Psoas muscle (tissue), 8 donors: ENCODE results near the gene PRODH2. TPM values are rescaled to one million over a fixed set of nuclear protein-coding genes. Genes with fewer than 3 reads are reported as not detected.
A peak's percentile ranks its signal among the peaks of the same experiment; 100 is the strongest.

Source experiments
- ATAC-seq, 4 donors: fragments of 200-7000 bp; cut with Tn5 transposase; one replicate each; pipeline ENCODE4 v1.9.1; 2020; ENCODE audit warnings: moderate library complexity in 3 of 4, mild to moderate bottlenecking in 2 of 4
- DNase-seq, 2 donors: peaks; one replicate each; pipeline ENCODE4 v3.0.0-alpha.2; 2020
- H3K27ac ChIP-seq: fragments of 200-600 bp; one replicate; pipeline ENCODE4 v1.8.0; 2022
- H3K27me3 ChIP-seq, 3 donors: fragments of 200-600 bp in 1 of 3; one replicate each; pipeline versions ENCODE4 v1.6.1 to v1.8.0; 2013 to 2022; ENCODE audit warnings: low read length in 2 of 3, mild to moderate bottlenecking in 2 of 3, moderate library complexity in 1 of 3; ENCODE audit not compliant: insufficient read depth in 3 of 3
- H3K36me3 ChIP-seq, 2 donors: fragments of 200-600 bp in 1 of 2; one replicate each; pipeline versions ENCODE4 v1.6.1 to v1.8.0; 2013 to 2022; ENCODE audit warnings: low read depth in 1 of 2, mild to moderate bottlenecking in 1 of 2, moderate library complexity in 1 of 2; ENCODE audit not compliant: insufficient read depth in 1 of 2
- H3K4me1 ChIP-seq: fragments of 200-600 bp; one replicate; pipeline ENCODE4 v1.8.0; 2022
- H3K4me3 ChIP-seq: fragments of 200-600 bp; one replicate; pipeline ENCODE4 v1.8.0; 2022; ENCODE audit warnings: mild to moderate bottlenecking
- H3K9me3 ChIP-seq: fragments of 200-600 bp; one replicate; pipeline ENCODE4 v1.8.0; 2022
- CTCF ChIP-seq: fragments of 200-600 bp; IDR thresholded peaks from one replicate; pipeline ENCODE4 v1.8.0; 2022; ENCODE audit warnings: antibody characterized with exemption
- WGBS, 3 donors: extraction: QIAGEN DNeasy Blood & Tissue Kit; methylation state at CpG; one replicate each; pipeline versions ENCODE4 v1.1.6 to v1.1.7; 2013; 5-methylcytosine and 5-hydroxymethylcytosine counted together
- intact Hi-C, 2 donors: fragments of 100-400 bp; cut with DNase I; formaldehyde crosslinking; loops; one replicate each; pipeline versions ENCODE4 v1.11.0 to v1.14.2; 2022
- polyA plus RNA-seq, 3 donors: library from polyadenylated mRNA; stranded (reverse); fragments of 200-250 nt; gene quantifications; one replicate each; pipeline ENCODE4 v1.2.3, GENCODE V29; 2013
- total RNA-seq, 4 donors: library from RNA; stranded (reverse); fragmentation: NEBNext Ultra II Directional in 2 of 4; extraction: Animal tissue kit (Norgen Biotek cat#: 25700) in 2 of 4; gene quantifications; one replicate each; pipeline versions ENCODE4 v1.2.1 to v1.2.4, GENCODE V29; 2021 to 2023
- donor health status: healthy with polysubstance abuse.
- donor health status: DM: no; HTN: no; CAD: no; lungs with moderate emphysema.
- donor health status: Bipolar disorder and iron deficiency.
- donor health status: healthy.
- donor health status: DM: yes; HTN: yes; CAD: no.
- donor health status: DM: no; HTN: no; CAD: no.
- donor health status: DM: no; HTN: no; CAD: no.
- donor health status: DM: yes; HTN: yes; CAD: no.

Gene PRODH2
- total and polyA plus RNA-seq, 7 donors, result not detected

DNA sequence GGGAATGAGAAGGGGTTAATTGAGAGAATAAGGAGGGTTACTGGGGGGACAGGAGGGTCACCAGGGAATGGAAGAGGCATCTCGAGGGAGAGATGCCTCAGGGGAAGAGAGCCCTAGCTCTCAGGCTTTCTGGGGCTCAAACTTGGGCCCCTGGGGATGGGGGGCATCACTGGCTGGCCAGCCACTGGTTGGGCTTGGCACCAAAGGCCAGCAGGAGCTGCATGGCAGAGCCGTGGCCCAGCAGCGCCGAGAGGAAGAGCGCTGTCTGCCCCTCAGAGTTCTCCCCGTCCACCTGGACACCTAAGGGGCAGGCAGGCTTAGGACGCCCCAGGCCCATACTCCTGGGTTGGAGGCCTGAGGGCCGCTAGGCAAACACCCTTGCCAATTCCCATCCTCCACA, 19.8 kb downstream of the PRODH2 start:
- Histone ChIP-seq H3K4me3 (no peak overlapping the region), H3K27ac (no peak overlapping the region), H3K27me3 (peaks cover 0 to 22% (median 7%) of the 10 kb centered on the region in 3 donors), H3K36me3 (no peaks in the 10 kb centered on the region), H3K9me3 (no peaks in the 10 kb centered on the region), H3K4me1 (no peaks in the 10 kb centered on the region)
- ATAC-seq (no peak), DNase-seq (no peak)
- TF ChIP-seq CTCF, result no peak
- 65 to 81% (median 72%) methylated on average over 8 of the region's 8 CpGs for WGBS, 3 donors
- intact Hi-C loops, result no loop called here

DNA sequence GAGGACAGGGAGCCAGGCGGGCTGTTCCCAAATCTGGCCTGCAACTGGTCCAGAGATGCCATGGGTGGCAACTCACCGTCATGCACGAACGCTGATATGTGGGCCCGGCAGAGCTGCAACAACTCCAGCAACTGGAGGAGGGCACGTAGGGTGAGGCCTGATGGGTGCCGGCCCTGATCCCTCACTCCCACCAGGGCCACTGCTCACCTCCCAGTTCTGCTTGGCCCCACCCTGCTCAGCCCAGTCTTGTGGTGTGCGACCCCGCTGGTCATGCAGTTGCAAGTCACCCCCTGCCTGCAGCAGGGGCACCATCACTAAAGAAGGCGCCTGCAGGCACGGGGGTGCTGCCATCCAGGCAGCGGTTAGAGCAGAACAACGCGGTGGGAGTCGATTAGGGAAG, 20.3 kb downstream of the PRODH2 start:
- no peaks in the 10 kb centered on the region for H3K36me3 ChIP-seq
- H3K4me3 ChIP-seq, result no peak overlapping the region
- intact Hi-C loops, result no loop called here
- peaks cover 0 to 17% (median 3%) of the 10 kb centered on the region in 3 donors for H3K27me3 ChIP-seq
- ATAC-seq (no peak), DNase-seq (no peak)
- WGBS, 3 donors, result 77 to 82% (median 79%) methylated on average over 15 of the region's 15 CpGs
- no peak overlapping the region for H3K27ac ChIP-seq
- no peak for TF ChIP-seq CTCF
- H3K9me3 ChIP-seq, result no peaks in the 10 kb centered on the region
- H3K4me1 ChIP-seq, result no peaks in the 10 kb centered on the region

DNA sequence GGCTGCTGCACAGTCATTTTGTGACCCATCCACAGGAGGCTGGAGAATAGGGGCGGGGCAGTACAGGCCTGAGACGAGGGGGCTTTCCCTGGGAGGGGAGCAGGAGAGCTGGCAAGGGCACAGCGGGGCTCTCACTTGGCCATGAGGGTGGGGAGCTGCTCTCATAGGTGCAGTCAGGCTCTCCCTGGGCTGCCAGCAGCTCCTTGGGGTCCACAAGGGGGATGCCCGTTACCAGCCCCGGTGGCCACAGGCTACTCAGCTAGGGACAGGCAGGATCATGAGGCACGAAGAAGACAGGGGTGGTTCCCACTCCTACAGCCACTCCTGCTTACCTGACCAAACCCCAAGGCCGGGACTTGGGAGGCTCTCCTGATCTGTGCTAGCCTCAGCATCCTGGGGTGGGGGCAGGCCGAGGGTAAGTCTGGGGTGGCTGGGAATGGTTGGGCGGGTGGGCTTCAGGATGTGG, 20.8 kb downstream of the PRODH2 start:
- intact Hi-C loops, result no loop called here
- ATAC-seq, result no peak
- WGBS, 3 donors, result 85 to 86% (median 85%) methylated on average over 9 of the region's 9 CpGs

DNA sequence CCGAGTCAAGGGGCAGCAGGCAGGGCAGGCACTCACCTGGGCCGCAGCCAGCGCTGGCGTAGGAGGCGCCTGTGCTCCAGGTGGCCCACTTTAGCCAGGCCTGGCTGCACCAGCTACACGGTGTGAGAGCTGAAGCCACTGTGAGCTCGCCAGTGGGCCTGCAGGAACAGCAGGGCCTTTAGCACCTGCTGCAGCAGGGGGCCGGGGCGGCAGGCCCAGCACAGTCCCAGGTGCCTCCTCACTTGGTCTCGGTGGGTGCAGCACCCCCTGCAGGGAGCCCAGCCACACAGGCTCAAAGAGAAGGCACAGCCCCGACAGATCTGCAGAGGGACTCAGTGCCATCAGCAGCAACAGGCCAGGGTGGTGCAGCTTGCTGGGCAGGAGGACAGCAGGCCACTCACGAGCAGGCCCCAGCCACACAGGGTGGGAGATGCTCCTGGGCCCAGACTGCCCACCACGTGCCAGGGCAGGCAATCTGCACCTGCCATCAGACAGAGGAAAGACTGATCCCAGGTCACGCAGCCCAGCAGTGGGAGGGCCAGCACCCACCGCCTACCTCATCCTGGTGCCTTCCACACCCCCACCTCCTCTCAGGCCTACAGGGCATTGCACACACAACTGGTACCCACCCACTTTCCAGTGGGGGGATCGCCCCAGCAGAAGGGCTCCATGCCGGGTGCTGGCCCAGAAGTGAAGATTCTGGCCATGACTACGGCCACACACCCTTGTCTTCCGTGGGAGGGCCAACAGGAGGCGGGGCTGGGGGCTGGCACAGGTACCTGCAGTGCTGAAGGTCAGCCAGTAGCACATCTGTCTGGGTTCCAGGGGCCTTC, 21.4 kb downstream of the PRODH2 start:
- no peak for TF ChIP-seq CTCF
- Histone ChIP-seq H3K27ac (no peak overlapping the region), H3K27me3 (peaks cover 0 to 6% (median 0%) of the 10 kb centered on the region in 3 donors), H3K4me3 (no peak overlapping the region), H3K36me3 (no peaks in the 10 kb centered on the region), H3K4me1 (no peaks in the 10 kb centered on the region), H3K9me3 (no peaks in the 10 kb centered on the region)
- DNase-seq (no peak), ATAC-seq (peak in 1 of 4 donors; percentile 43)
- intact Hi-C loops, result no loop called here
- WGBS, 3 donors, result 52 to 61% (median 55%) methylated on average over 17 to 20 of the region's 20 CpGs

More for the DNA sequence above, 20.8 kb downstream of the PRODH2 start:
- Histone ChIP-seq H3K27me3 (peaks cover 0 to 12% (median under 1%) of the 10 kb centered on the region in 3 donors), H3K9me3 (no peaks in the 10 kb centered on the region), H3K4me3 (no peak overlapping the region), H3K27ac (no peak overlapping the region), H3K4me1 (no peaks in the 10 kb centered on the region), H3K36me3 (no peaks in the 10 kb centered on the region)
- DNase-seq, result no peak
- no peak for TF ChIP-seq CTCF
